ENCODE data around the gene EFNA5.

Gene EFNA5

DNA sequence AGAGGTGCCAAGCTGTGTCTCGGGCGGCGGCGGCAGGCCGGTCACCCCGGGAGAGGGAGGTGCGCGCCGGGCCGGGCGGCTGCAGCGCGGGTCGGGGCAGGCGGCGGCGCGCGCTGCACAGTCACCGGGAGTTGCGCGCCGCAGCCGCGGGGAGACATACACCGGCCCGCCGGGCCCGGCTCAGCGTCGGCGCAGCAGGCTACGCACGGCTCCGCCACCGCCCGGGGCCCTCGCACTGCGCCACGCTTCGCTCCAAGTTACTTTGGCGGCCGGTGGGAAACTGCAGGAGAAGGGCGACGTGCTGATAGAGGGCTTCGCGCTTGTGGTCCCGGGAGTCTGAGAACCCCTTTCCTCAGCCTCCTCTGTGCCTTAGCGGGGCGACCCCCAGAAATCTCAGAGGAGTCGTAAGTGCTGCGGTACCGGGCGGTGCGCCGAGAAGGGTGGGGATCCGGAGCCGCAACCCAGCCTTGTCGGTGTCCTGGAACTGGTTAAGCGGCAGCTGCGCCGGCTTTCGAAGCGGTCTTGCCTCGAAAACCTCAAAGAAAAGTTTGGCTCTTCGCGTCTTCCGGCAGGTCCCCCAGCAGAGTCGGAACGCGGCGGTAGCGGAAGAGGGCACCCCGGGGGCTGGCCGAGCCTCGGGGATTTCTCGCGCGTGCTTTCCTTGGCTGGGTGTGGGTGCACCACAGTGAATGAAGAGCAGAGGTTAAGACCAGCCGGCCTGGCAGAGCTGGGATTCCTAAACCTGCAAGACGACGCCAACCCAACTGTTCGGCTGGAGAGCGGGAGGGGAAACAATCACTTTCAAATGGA is at the start of gene EFNA5:
TSS of gene EFNA5 (minus strand) at position 6 of the 810 bp plus-strand sequence.
- DNase-seq (ENCODE audit: low read depth), result no peak

DNA sequence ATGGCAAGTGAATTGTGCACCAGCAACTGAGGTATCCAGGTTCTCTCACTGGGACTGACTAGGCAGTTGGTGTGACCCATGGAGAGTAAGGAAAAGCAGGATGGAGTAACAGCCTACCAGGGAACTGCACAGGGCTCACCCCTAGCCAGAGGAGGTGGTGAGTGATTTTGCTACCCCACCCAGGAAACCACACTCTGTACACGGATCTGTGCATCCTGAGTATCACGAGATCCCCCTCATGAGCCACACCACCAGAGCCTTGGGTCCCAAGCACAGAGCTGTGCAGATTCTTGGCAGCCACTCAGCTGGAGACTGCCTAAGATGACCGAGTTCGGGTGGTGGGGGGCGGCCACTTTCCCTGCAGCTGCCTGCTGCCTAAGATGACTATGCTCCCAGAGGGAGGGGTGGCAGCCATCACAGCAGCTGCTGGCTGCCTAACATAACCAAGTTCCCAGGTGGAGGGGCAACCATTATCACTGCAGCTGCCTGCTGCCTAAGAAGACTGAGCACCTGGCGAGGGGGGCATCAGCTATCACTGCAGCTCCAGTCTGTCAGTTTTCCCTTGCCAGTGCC is 48.4 kb upstream of the EFNA5 start:
- no peak for DNase-seq (ENCODE audit: low read depth)

- DNase-seq (ENCODE audit: low read depth), result no peak
Observed at GRCh38 chr5:107717816-107718215, 47.1 kb upstream of the EFNA5 start.

GRCh38 chr5:107713228-107713627 is 42.5 kb upstream of the EFNA5 start:
- no peak for DNase-seq (ENCODE audit: low read depth)

- DNase-seq (ENCODE audit: low read depth), result no peak
Observed at GRCh38 chr5:107712359-107712870, 41.7 kb upstream of the EFNA5 start.

GRCh38 chr5:107705402-107706014 is 34.8 kb upstream of the EFNA5 start:
- peak; percentile 11 for DNase-seq (ENCODE audit: low read depth)

DNA sequence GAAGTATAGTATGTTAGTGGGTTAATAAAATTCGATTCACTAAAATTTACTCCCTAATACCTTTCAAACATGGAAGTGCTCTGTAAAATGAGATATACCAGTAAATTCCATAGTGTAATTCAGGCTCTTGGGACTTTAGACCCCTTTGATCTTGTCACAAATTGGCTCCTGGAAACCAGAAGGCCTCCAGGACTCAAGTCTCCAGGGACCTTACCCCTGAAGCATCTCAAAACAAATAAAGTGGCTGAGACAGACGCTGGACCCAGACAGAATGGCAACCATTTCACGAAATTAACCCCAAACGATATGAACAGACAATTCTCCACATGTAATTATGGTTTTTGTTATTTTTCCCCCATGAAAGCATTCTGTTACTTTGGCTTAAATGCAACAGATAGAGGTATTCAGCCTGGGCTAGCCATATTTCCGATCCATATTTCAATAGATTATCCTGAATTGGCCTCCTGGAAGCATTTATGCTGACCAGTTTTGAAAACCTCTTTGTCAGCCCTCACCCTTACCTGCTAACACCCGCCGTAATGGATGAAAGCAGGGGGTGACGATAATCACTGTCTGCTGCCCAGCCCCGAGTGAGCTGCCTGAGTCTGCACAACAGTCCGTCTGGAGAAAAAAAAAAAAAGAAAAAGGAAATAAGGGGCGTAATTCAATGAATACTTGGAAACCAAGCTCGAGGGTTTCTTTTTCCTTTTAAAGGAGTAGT is 34.1 kb upstream of the EFNA5 start:
- DNase-seq (ENCODE audit: low read depth), result no peak

DNA sequence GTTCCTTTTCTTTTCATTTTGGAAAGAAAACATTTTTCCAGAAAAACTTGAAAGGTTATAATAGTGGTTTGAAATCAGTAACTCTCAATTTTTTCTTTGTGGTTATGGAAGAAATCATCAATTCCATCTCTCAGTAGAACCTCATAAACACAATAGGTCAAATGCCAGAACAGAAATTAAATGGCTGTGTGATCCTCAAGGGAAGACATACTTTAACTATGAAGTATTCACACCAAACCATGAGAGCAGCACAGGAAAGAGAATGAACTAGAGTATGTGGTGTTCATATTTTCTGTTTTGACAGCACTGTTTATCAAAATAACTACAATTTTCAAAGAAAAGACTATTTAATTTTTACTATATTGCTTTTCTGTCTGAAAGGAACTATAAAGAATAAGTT is 29.7 kb upstream of the EFNA5 start:
- no peak for DNase-seq (ENCODE audit: low read depth)

DNA sequence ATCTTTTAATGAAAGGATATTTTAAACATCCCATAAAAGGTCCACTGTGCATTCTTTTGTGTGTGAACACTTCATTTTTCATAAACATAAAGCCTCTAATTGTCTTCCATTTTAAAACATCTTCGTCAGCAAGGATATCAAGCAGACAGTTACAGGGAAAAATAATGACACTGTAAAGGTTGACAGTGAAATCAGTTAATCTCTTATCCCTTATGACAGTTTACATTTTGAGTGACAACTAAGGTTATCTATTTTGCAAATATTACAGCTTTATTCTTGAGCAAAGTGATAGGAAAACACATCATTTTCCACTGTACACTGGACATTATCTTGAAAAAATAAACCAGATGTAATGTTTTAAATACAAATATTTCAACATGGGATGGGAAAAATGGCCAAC is 28.7 kb upstream of the EFNA5 start:
- no peak for DNase-seq (ENCODE audit: low read depth)

DNA sequence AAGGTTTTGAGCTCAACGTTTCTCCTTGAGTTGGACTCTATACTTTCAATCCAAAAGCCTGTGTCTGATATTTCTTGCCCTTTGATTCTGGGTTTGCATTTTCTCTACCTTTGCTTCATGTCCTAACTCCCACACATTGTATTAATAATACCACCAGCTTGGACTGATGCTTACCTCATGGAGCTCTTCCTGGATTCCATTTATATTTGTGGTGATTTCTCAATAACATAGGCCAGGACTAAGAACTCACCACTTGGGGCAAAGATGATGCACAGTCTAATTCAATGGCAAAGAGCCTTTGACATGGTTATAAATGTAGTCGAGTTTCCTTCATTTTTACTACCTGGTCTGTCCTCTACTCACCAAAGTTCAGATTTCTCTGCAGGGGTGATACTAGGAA is 27.5 kb upstream of the EFNA5 start:
- peak; percentile 23 for DNase-seq (ENCODE audit: low read depth)

DNA sequence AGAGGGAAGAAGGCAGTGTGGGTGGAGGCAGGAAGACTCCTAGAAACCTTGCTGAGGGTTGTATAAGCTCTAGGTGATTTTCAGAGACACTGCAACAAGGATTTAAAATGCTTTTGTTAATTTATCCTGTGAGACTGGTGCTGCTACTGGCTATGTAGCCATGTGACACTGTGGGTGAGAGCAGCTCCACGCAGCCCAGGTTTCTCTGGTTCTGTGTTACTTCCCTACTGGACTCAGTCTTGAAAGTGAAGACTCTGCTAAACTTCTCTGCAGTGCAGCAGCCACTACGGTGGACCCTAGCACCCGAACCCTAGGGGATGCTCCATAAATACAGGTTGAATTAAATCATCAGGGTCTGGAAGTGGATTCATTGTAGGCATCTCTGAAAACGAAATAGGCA is 25.8 kb upstream of the EFNA5 start:
- no peak for DNase-seq (ENCODE audit: low read depth)

GRCh38 chr5:107696080-107696479 is 25.3 kb upstream of the EFNA5 start:
- DNase-seq (ENCODE audit: low read depth), result no peak

DNA sequence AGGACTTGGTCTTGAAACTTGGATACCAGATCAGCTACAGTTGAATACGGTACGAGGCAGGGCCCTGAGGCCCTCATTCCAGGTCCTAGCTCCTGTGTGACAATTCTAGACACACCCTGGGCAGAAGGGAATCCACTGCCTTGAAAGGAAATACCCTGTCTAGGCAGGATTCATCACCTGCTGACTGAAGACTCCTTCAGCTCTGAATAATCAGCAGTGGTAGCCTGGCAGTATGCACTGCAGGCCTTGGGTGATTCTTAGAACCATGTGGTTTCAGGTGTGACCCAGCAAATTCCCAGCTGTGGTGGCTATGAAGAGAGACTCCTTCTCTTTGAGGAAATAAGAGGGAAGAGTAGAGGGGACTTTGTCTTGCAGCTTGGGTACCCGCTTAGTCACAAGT is 17.2 kb upstream of the EFNA5 start:
- DNase-seq (ENCODE audit: low read depth), result no peak

GRCh38 chr5:107687404-107687803 is 16.7 kb upstream of the EFNA5 start:
- DNase-seq (ENCODE audit: low read depth), result no peak

DNA sequence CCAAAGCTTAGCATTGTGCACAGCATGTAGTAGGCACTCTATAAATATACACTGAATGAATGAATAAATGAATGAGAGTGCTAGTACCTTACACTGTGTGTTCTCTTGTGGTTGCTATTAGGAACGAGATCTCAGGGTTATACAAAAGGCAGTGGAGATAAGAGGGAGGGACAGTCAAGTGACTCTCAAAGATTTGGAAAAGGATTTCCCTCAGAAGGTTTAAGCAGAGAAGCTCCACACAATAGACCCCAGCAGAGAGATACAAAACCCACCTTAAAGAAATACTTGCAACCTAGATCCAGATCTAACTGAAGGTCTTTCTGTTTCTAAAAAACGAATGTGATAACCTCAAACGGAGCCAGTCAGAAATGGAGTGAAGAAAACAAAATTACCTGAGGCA is 11.8 kb upstream of the EFNA5 start:
- no peak for DNase-seq (ENCODE audit: low read depth)

GRCh38 chr5:107680799-107681198 is 10.1 kb upstream of the EFNA5 start:
- no peak for DNase-seq (ENCODE audit: low read depth)

GRCh38 chr5:107680099-107680498 is 9.4 kb upstream of the EFNA5 start:
- DNase-seq (ENCODE audit: low read depth), result no peak

- DNase-seq (ENCODE audit: low read depth), result no peak
Observed at GRCh38 chr5:107676702-107677101, 6.0 kb upstream of the EFNA5 start.

GRCh38 chr5:107675201-107675600 is 4.5 kb upstream of the EFNA5 start:
- DNase-seq (ENCODE audit: low read depth), result no peak

DNA sequence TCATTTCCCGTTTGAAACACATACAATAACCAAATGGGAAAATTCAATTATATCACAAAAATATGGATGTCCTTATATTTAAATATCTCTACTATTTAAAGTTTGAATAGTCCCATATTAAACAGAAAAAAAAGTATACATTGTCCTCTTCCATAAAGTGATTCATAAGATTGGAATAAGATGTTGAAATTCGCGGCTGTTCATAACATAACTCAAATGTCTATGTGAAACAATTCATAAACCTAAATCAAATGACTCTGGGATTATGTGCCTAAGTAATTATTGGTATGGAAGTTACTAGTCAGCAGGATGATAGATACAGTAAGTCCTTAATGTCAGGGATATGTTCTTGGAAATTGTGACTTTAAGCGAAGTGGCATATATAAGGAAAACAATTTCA is 3.9 kb upstream of the EFNA5 start:
- no peak for DNase-seq (ENCODE audit: low read depth)

DNA sequence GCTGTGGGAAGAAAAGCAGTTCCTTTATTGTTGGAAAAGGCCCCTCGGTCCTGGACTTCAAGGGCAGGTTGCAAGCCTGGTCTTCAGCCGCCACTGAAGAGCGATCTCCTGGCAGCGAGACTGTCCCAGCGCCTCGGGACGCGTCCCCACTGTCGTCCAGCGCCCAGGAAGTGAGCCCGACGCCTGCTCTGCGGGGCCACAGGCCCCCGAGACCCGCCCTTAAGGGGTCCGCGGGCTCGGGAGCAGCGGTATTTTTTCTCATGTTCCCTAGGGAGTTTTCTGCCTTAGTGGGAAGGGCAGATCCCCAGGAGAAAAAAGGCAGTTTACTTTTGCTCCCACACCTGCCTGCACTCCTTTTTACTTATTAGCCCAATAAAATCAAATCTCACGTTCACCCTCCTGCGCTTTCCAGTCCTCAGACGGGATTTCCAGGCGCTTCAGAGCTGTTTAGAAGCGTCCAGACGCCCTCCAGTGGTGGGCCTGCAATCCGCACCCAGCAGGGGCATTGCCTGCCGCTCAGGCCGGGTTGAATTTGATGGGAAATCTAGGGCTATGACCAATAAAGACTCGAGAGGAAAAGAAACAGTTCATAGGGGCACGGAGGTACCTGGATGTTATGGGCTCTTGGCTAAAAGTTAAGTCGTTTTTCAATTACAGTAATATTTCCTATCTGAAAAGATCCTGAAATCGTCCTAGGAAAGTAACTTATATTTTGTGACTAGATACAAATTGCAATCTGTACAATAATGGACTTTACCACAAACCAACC is 2.8 kb upstream of the EFNA5 start:
- peak; percentile 75 for DNase-seq (ENCODE audit: low read depth)

DNA sequence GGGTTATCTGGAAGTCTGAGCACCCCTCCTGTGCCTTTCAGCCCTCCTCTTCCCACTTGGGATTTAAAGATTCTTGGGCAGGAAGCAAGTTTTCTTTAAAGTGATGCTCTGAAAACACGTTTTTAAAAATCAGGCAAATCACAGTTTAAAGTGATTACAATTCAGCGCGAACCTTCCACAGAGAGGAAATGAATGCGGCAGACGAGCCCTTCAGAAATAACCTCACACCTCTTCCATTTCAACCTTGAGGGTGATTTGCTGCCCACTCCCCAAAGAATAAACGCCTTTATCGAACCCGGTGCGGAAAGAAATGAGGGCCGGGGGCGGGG is 2.3 kb upstream of the EFNA5 start:
- no peak for DNase-seq (ENCODE audit: low read depth)

Data from non-pigmented ciliary epithelial cell (primary cell).